AG08395 (cell line): ENCODE measurements around the gene THEM4.

ENCODE experiments used
- DNase-seq: peaks from one replicate; pipeline ENCODE4 v3.0.0; 2012; ENCODE audit warnings: mixed read lengths, low spot score

THEM4 gene

GRCh38 chr1:151837884-151838221 is 71.5 kb downstream of the THEM4 start:
- peak; percentile 53 for DNase-seq

- DNase-seq = no peak
Measured at GRCh38 chr1:151837197-151837596, 72.1 kb downstream of the THEM4 start.

GRCh38 chr1:151835596-151835995 is 73.7 kb downstream of the THEM4 start:
- DNase-seq = no peak

GRCh38 chr1:151834239-151834638 is 75.1 kb downstream of the THEM4 start:
- no peak for DNase-seq

- no peak for DNase-seq
Measured at GRCh38 chr1:151833172-151833900, 76.0 kb downstream of the THEM4 start.

- peak; percentile 66 for DNase-seq
Measured at GRCh38 chr1:151832318-151832980, 76.9 kb downstream of the THEM4 start.

- no peak for DNase-seq
Measured at GRCh38 chr1:151831605-151832004, 77.7 kb downstream of the THEM4 start, which contains the start of gene RORC. TSS of gene RORC (minus strand) at chr1:151831802. CDS start at chr1:151831764, 38 bp downstream.

- DNase-seq = no peak
Measured at GRCh38 chr1:151831256-151831591, 78.1 kb downstream of the THEM4 start.

- no peak for DNase-seq
Measured at GRCh38 chr1:151830055-151830454, 79.3 kb downstream of the THEM4 start.

- no peak for DNase-seq
Measured at GRCh38 chr1:151829352-151830046, 79.8 kb downstream of the THEM4 start.

- DNase-seq = peak; percentile 64
Measured at GRCh38 chr1:151828921-151829320, 80.4 kb downstream of the THEM4 start.

- no peak for DNase-seq
Measured at GRCh38 chr1:151827853-151828252, 81.5 kb downstream of the THEM4 start.

- no peak for DNase-seq
Measured at GRCh38 chr1:151825751-151826660, 83.3 kb downstream of the THEM4 start.

- DNase-seq = no peak
Measured at GRCh38 chr1:151825204-151825603, 84.1 kb downstream of the THEM4 start.
